Measurements from ENCODE around the gene FMN2. TPM values are rescaled to one million over a fixed set of nuclear protein-coding genes. Genes with fewer than 3 reads are reported as not detected.

FMN2 gene
- total RNA-seq, 4 donors from 2014 or later: 0.11 to 0.89 TPM; not detected in 2

GRCh38 chr1:240492832-240493440 lies 401.3 kb downstream of the FMN2 start:
- Histone ChIP-seq H3K4me3 (no peak overlapping the region), H3K9me3 (no peaks in the 10 kb centered on the region), H3K27ac (no peak overlapping the region), H3K4me1 (no peaks in the 10 kb centered on the region), H3K27me3 (no peaks in the 10 kb centered on the region), H3K36me3 (no peaks in the 10 kb centered on the region)
- no peak for DNase-seq (ENCODE audit: low spot score in 2 of 2)
- TF ChIP-seq POLR2A (IDR thresholded peaks at IDR 0.05) (no peak), CTCF (IDR thresholded peaks at IDR 0.05) (no peak), EP300 (IDR thresholded peaks at IDR 0.05) (no peak), POLR2AphosphoS5 (IDR thresholded peaks at IDR 0.05) (no peak)
- 71% methylated on average over 21 of the region's 52 CpGs for WGBS

GRCh38 chr1:240495601-240496000 lies 403.9 kb downstream of the FMN2 start:
- Histone ChIP-seq H3K4me1 (no peaks in the 10 kb centered on the region), H3K27ac (no peak overlapping the region), H3K36me3 (no peaks in the 10 kb centered on the region), H3K27me3 (no peaks in the 10 kb centered on the region), H3K9me3 (no peaks in the 10 kb centered on the region), H3K4me3 (no peak overlapping the region)
- TF ChIP-seq CTCF (IDR thresholded peaks at IDR 0.05) (no peak), POLR2AphosphoS5 (IDR thresholded peaks at IDR 0.05) (no peak), POLR2A (IDR thresholded peaks at IDR 0.05) (no peak)
- no peak for DNase-seq (ENCODE audit: low spot score in 2 of 2)
- WGBS: 78% methylated on average over 4 of the region's 4 CpGs

- Histone ChIP-seq H3K4me1 (no peaks in the 10 kb centered on the region), H3K27me3 (no peaks in the 10 kb centered on the region), H3K9me3 (no peaks in the 10 kb centered on the region), H3K36me3 (no peaks in the 10 kb centered on the region), H3K4me3 (no peak overlapping the region), H3K27ac (no peak overlapping the region)
- DNase-seq (ENCODE audit: low spot score in 2 of 2): no peak
- WGBS: 89% methylated on average over 7 of the region's 7 CpGs
- TF ChIP-seq POLR2A (IDR thresholded peaks at IDR 0.05) (no peak), POLR2AphosphoS5 (IDR thresholded peaks at IDR 0.05) (no peak), CTCF (IDR thresholded peaks at IDR 0.05) (no peak), EP300 (IDR thresholded peaks at IDR 0.05) (no peak)
Measured at GRCh38 chr1:240496356-240496755, 404.7 kb downstream of the FMN2 start.

GRCh38 chr1:240496941-240497340 lies 405.3 kb downstream of the FMN2 start:
- WGBS: 92% methylated on average over 5 of the region's 5 CpGs
- no peak for DNase-seq (ENCODE audit: low spot score in 2 of 2)
- Histone ChIP-seq H3K9me3 (no peaks in the 10 kb centered on the region), H3K4me3 (no peak overlapping the region), H3K27ac (no peak overlapping the region), H3K36me3 (no peaks in the 10 kb centered on the region), H3K27me3 (no peaks in the 10 kb centered on the region), H3K4me1 (no peaks in the 10 kb centered on the region)
- no peak for TF ChIP-seq EP300 (IDR thresholded peaks at IDR 0.05)
- no peak for TF ChIP-seq CTCF (IDR thresholded peaks at IDR 0.05)
- no peak for TF ChIP-seq POLR2A (IDR thresholded peaks at IDR 0.05)
- TF ChIP-seq POLR2AphosphoS5 (IDR thresholded peaks at IDR 0.05): no peak

GRCh38 chr1:240497908-240498307 lies 406.2 kb downstream of the FMN2 start:
- Histone ChIP-seq H3K4me3 (no peak overlapping the region), H3K9me3 (no peaks in the 10 kb centered on the region), H3K27me3 (no peaks in the 10 kb centered on the region), H3K36me3 (no peaks in the 10 kb centered on the region), H3K4me1 (no peaks in the 10 kb centered on the region), H3K27ac (no peak overlapping the region)
- no peak for DNase-seq (ENCODE audit: low spot score in 2 of 2)
- TF ChIP-seq POLR2AphosphoS5 (IDR thresholded peaks at IDR 0.05): no peak
- no peak for TF ChIP-seq POLR2A (IDR thresholded peaks at IDR 0.05)
- no peak for TF ChIP-seq CTCF (IDR thresholded peaks at IDR 0.05)
- TF ChIP-seq EP300 (IDR thresholded peaks at IDR 0.05): no peak
- WGBS: 52% methylated on average over 4 of the region's 4 CpGs
